GM10266 (cell line): Measurements from ENCODE around the gene CRMP1.
"Not testable (repeated sequence)": the region's sequence is repeated elsewhere in the genome, so short reads cannot be mapped to it uniquely, and the experiment has no call there.

Experiments used
- DNase-seq: peaks from one replicate; pipeline ENCODE4 v3.0.0; 2012; ENCODE audit errors: extremely low spot score
- CTCF ChIP-seq: IDR thresholded peaks from 2 replicates; pipeline ENCODE4 v1.5.1; 2012; ENCODE audit warnings: mild to moderate bottlenecking, low read depth; ENCODE audit not compliant: control insufficient read depth, insufficient read depth; ENCODE audit errors: missing control alignments

CRMP1 gene

GRCh38 chr4:5812506-5813229 lies 80.2 kb downstream of the CRMP1 start:
- peak; percentile 62 for DNase-seq
- peak; percentile 68 for TF ChIP-seq CTCF

GRCh38 chr4:5812057-5812456 lies 80.8 kb downstream of the CRMP1 start:
- DNase-seq, result not testable (repeated sequence)

GRCh38 chr4:5810770-5811430 lies 82.0 kb downstream of the CRMP1 start:
- DNase-seq, result no peak
- TF ChIP-seq CTCF, result no peak

- no peak for DNase-seq
- no peak for TF ChIP-seq CTCF
These were observed 82.7 kb downstream of the CRMP1 start for GRCh38 chr4:5810151-5810550.

- no peak for DNase-seq
- no peak for TF ChIP-seq CTCF
These were observed 83.6 kb downstream of the CRMP1 start for GRCh38 chr4:5809216-5809776.

- no peak for DNase-seq
- TF ChIP-seq CTCF, result no peak
These were observed 84.7 kb downstream of the CRMP1 start for GRCh38 chr4:5808081-5808741.

GRCh38 chr4:5805270-5805669 lies 87.6 kb downstream of the CRMP1 start:
- no peak for DNase-seq
- TF ChIP-seq CTCF, result no peak
